ENCODE measurements around the gene IDI1.

IDI1 gene

GRCh38 chr10:1024103-1024502 is 24.8 kb downstream of the IDI1 start:
- no peak for TF ChIP-seq CTCF (IDR thresholded peaks at IDR 0.05; ENCODE audit: control insufficient read depth, extremely low read depth, insufficient read depth)
- no peak for DNase-seq (ENCODE audit: low read depth)

GRCh38 chr10:1022413-1022812 is 26.5 kb downstream of the IDI1 start:
- TF ChIP-seq CTCF (IDR thresholded peaks at IDR 0.05; ENCODE audit: control insufficient read depth, extremely low read depth, insufficient read depth): no peak
- DNase-seq (ENCODE audit: low read depth): no peak
- no peak overlapping the region for H3K4me3 ChIP-seq (ENCODE audit: low read depth, low read length)

More at GRCh38 chr10:1024103-1024502, 24.8 kb downstream of the IDI1 start:
- H3K4me3 ChIP-seq (ENCODE audit: low read depth, low read length): no peak overlapping the region

- no peak for TF ChIP-seq CTCF (IDR thresholded peaks at IDR 0.05; ENCODE audit: control insufficient read depth, extremely low read depth, insufficient read depth)
- DNase-seq (ENCODE audit: low read depth): no peak
- H3K4me3 ChIP-seq (ENCODE audit: low read depth, low read length): no peak overlapping the region
These were observed 28.0 kb downstream of the IDI1 start for GRCh38 chr10:1020958-1021357.

GRCh38 chr10:1020460-1020859 is 28.5 kb downstream of the IDI1 start:
- no peak for DNase-seq (ENCODE audit: low read depth)
- TF ChIP-seq CTCF (IDR thresholded peaks at IDR 0.05; ENCODE audit: control insufficient read depth, extremely low read depth, insufficient read depth): no peak
- H3K4me3 ChIP-seq (ENCODE audit: low read depth, low read length): no peak overlapping the region

- no peak for DNase-seq (ENCODE audit: low read depth)
These were observed 29.6 kb downstream of the IDI1 start for GRCh38 chr10:1019362-1019761.

GRCh38 chr10:1015688-1016087 is 33.2 kb downstream of the IDI1 start:
- TF ChIP-seq CTCF (IDR thresholded peaks at IDR 0.05; ENCODE audit: control insufficient read depth, extremely low read depth, insufficient read depth): no peak
- no peak for DNase-seq (ENCODE audit: low read depth)
- H3K4me3 ChIP-seq (ENCODE audit: low read depth, low read length): no peak overlapping the region

More at GRCh38 chr10:1019362-1019761, 29.6 kb downstream of the IDI1 start:
- no peak for TF ChIP-seq CTCF (IDR thresholded peaks at IDR 0.05; ENCODE audit: control insufficient read depth, extremely low read depth, insufficient read depth)
- H3K4me3 ChIP-seq (ENCODE audit: low read depth, low read length): no peak overlapping the region

GRCh38 chr10:1011696-1012095 is 37.2 kb downstream of the IDI1 start:
- DNase-seq (ENCODE audit: low read depth): no peak
- TF ChIP-seq CTCF (IDR thresholded peaks at IDR 0.05; ENCODE audit: control insufficient read depth, extremely low read depth, insufficient read depth): no peak
- H3K4me3 ChIP-seq (ENCODE audit: low read depth, low read length): no peak overlapping the region
